GM23248 (cell line): ENCODE results near the gene CNN3.

Experiments
- EZH2 ChIP-seq: fragments of 200-600 bp; sonication (generic); IDR thresholded peaks from 2 replicates; pipeline ENCODE4 v1.6.1; 2018; ENCODE audit warnings: antibody characterized with exemption, mild to moderate bottlenecking; ENCODE audit not compliant: insufficient read depth, poor library complexity, severe bottlenecking
- EZH2phosphoT487 ChIP-seq: fragments of 200-600 bp; sonication (generic); IDR thresholded peaks from 2 replicates; pipeline ENCODE4 v1.6.1; 2018; ENCODE audit warnings: antibody characterized with exemption, moderate library complexity, mild to moderate bottlenecking, low read depth; ENCODE audit not compliant: insufficient read depth

DNA sequence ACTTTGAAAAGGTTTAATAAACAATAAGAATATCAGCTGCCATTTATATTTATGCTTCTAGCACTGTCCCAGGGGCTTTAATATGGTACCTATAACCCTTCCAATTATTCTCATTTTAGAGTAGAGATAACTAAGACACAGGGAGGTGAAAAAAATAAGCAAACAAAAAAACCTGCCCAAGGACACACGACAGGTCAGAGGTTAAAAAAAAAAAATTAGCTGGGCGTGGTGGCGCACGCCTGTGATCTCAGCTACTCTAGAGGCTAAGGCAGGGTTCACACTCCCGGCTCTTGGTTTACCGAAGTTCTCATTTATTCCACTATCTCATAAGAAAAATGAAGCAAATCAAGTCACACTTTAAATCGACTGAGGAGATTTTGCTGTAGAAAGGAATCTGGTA, 34.7 kb upstream of the CNN3 start:
- TF ChIP-seq EZH2: no peak
- TF ChIP-seq EZH2phosphoT487: no peak
